Measurements from ENCODE around the gene IL36B.
A peak's percentile ranks its signal among the peaks of the same experiment; 100 is the strongest.

Gene IL36B

DNA sequence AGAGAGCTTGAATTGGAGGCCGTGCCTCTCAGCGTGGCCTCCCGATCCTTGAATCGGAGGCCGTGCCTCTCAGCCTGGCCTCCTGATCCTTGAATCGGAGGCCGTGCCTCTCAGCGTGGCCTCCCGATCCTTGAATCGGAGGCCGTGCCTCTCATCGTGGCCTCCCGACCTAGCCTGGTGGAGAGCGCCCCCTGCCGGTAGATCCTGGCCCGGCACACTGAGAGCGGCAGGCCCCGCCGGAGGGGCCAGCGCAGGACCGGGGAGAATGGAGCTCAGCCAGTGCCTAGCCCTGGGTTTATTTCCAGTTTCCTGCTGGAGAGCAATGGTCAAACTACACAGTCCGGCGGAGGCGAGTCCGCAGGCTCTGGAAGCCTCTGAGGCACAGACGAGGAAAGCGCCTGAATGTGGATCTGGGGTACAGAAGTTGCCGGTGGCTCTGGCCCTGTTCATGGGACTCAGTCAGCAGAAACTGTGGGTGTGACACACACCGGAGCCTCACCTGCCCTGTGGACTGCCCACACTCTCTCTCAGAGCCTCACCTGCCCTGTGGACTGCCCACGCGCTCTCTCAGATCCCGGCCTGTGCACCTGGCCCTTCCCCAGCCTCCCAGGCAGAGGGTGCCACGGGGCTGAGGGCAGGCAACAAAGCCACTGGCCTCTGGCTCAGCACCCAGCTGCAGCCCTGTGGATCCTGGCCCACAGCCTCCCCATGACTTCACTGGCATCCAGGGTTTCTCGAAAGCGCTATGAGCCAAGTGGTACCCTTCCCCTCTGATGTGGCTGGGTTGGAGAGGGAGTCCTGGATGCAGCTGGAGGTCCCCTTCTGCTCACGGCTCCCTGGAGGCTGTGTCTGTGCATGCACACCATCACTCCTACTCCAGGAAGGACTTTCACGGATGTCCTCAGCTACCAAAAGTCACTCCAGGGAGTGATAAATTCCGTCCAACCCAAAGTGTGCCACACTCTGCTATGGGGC, 1.5 kb downstream of the IL36B start:
- Histone ChIP-seq H3K9ac (no peak overlapping the region), H3K27me3 (no peaks in the 10 kb centered on the region), H3K9me3 (replicated peaks in 1 of 11) (peaks cover 37 to 59% (median 46%) of the 10 kb centered on the region in 11 experiments), H3K4me2 (no peak overlapping the region), H3K27ac (no peak overlapping the region), H4K20me1 (no peaks in the 10 kb centered on the region), H3K4me1 (no peaks in the 10 kb centered on the region), H3K36me3 (0 out of 22 replicates have a peak, but pooled peaks cover 0 to 5% (median 0%) of the 10 kb centered on the region in 11 experiments), H3K4me3 (no peak overlapping the region)
- no peak for TF ChIP-seq Cebpa-rat (IDR thresholded peaks at IDR 0.05)

- Histone ChIP-seq H3K27ac (no peak overlapping the region), H3K4me1 (no peaks in the 10 kb centered on the region), H3K4me3 (no peak overlapping the region), H4K20me1 (no peaks in the 10 kb centered on the region), H3K9me3 (replicated peaks in 1 of 11) (peaks cover 8 to 21% (median 15%) of the 10 kb centered on the region in 11 experiments), H3K4me2 (no peak overlapping the region), H3K27me3 (no peaks in the 10 kb centered on the region), H3K9ac (no peak overlapping the region), H3K36me3 (no peaks in the 10 kb centered on the region)
- TF ChIP-seq Cebpa-rat (IDR thresholded peaks at IDR 0.05): no peak
These were observed 6.2 kb downstream of the IL36B start for GRCh38 chr2:113046465-113046864.

GRCh38 chr2:113041871-113042270, 10.8 kb downstream of the IL36B start:
- Histone ChIP-seq H3K4me2 (no peak overlapping the region), H3K27me3 (no peaks in the 10 kb centered on the region), H3K9ac (no peak overlapping the region), H3K4me1 (peaks cover 0 to 30% (median 0%) of the 10 kb centered on the region in 10 experiments; a peak in 6 of 20 replicates), H3K9me3 (replicated peaks in 1 of 11) (no peaks in the 10 kb centered on the region), H4K20me1 (no peaks in the 10 kb centered on the region), H3K36me3 (no peaks in the 10 kb centered on the region), H3K4me3 (no peak overlapping the region), H3K27ac (no peak overlapping the region)
- TF ChIP-seq Cebpa-rat (IDR thresholded peaks at IDR 0.05): no peak

- Histone ChIP-seq H3K36me3 (no peaks in the 10 kb centered on the region), H3K9ac (no peak overlapping the region), H4K20me1 (no peaks in the 10 kb centered on the region), H3K27ac (no peak overlapping the region), H3K4me2 (peak overlapping the region in 3 of 11 experiments; percentile 51 to 66 (median 65); a peak in 6 of 22 replicates), H3K4me1 (peaks cover 0 to 30% (median 0%) of the 10 kb centered on the region in 10 experiments; a peak in 6 of 20 replicates), H3K4me3 (no peak overlapping the region), H3K27me3 (no peaks in the 10 kb centered on the region), H3K9me3 (replicated peaks in 1 of 11) (no peaks in the 10 kb centered on the region)
- no peak for TF ChIP-seq Cebpa-rat (IDR thresholded peaks at IDR 0.05)
These were observed 12.9 kb downstream of the IL36B start for GRCh38 chr2:113039719-113040118.

GRCh38 chr2:113039158-113039557, 13.5 kb downstream of the IL36B start:
- no peaks in the 10 kb centered on the region for H3K27me3 ChIP-seq
- no peak for TF ChIP-seq Cebpa-rat (IDR thresholded peaks at IDR 0.05)

GRCh38 chr2:113038291-113038690, 14.4 kb downstream of the IL36B start:
- H3K27me3 ChIP-seq: no peaks in the 10 kb centered on the region
- H3K9me3 ChIP-seq (replicated peaks in 1 of 11): no peaks in the 10 kb centered on the region
- no peaks in the 10 kb centered on the region for H3K36me3 ChIP-seq
- no peaks in the 10 kb centered on the region for H4K20me1 ChIP-seq
- no peak overlapping the region for H3K9ac ChIP-seq
- H3K27ac ChIP-seq: no peak overlapping the region
- TF ChIP-seq Cebpa-rat (IDR thresholded peaks at IDR 0.05): no peak
- peaks cover 0 to 30% (median 0%) of the 10 kb centered on the region in 10 experiments; a peak in 6 of 20 replicates for H3K4me1 ChIP-seq
- H3K4me3 ChIP-seq: no peak overlapping the region
- peak overlapping the region in 3 of 11 experiments; percentile 39 to 66 (median 65); a peak in 6 of 22 replicates for H3K4me2 ChIP-seq

More at GRCh38 chr2:113039158-113039557, 13.5 kb downstream of the IL36B start:
- H4K20me1 ChIP-seq: no peaks in the 10 kb centered on the region
- H3K4me1 ChIP-seq: peaks cover 0 to 30% (median 0%) of the 10 kb centered on the region in 10 experiments; a peak in 6 of 20 replicates
- no peaks in the 10 kb centered on the region for H3K9me3 ChIP-seq (replicated peaks in 1 of 11)
- no peak overlapping the region for H3K4me3 ChIP-seq
- no peak overlapping the region for H3K27ac ChIP-seq
- H3K9ac ChIP-seq: no peak overlapping the region
- peak overlapping the region in 3 of 11 experiments; percentile 51 to 66 (median 65); a peak in 6 of 22 replicates for H3K4me2 ChIP-seq
- no peaks in the 10 kb centered on the region for H3K36me3 ChIP-seq

DNA sequence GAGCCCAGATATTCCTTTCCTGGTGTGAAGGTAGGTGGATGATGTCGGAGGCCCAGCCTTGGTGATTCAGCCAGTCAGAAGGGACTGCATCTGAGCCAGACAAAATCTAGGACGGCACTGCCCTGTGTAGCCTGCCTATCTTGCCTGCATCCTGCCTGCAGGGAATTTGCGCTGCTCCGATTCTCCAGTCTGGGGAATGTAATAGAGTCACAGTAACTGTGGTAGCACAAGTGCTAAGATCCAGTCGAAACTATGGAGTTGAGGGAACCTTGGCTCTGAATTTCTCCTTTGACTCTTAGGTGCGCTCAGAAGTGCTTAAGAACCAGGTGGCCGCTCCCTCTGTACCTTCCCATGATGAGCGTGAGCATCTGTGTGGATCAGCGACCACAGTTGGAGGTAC, 15.9 kb downstream of the IL36B start:
- Histone ChIP-seq H3K4me1 (peaks cover 0 to 30% (median 0%) of the 10 kb centered on the region in 10 experiments; a peak in 6 of 20 replicates), H4K20me1 (no peaks in the 10 kb centered on the region), H3K27me3 (no peaks in the 10 kb centered on the region), H3K4me3 (no peak overlapping the region), H3K27ac (no peak overlapping the region), H3K36me3 (no peaks in the 10 kb centered on the region), H3K9ac (no peak overlapping the region), H3K4me2 (no peak overlapping the region), H3K9me3 (replicated peaks in 1 of 11) (no peaks in the 10 kb centered on the region)
- TF ChIP-seq Cebpa-rat (IDR thresholded peaks at IDR 0.05): no peak

DNA sequence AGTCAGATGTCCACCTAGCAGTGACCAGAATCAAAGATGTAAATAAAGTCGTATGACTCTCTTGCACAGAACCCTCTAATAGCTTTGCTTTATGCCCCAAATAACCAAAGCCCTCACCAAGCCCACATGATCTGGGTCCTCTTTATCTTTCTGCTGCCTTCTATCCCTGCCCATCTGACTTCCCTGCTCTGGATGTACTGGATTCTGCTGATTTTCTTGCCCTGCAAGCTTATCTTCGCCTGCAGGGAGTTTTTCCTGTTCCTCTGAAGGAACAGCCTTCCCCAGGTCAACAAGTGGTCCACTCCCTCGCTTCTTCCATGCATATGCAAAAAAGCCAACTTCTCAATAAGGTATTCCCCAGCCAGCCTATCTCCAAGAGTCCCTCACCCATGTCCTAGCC, 18.7 kb downstream of the IL36B start:
- no peaks in the 10 kb centered on the region for H3K27me3 ChIP-seq
- no peak overlapping the region for H3K4me2 ChIP-seq
- H3K4me1 ChIP-seq: peaks cover 0 to 14% (median 0%) of the 10 kb centered on the region in 10 experiments; a peak in 6 of 20 replicates
- H3K36me3 ChIP-seq: no peaks in the 10 kb centered on the region
- H4K20me1 ChIP-seq: no peaks in the 10 kb centered on the region
- H3K9me3 ChIP-seq (replicated peaks in 1 of 11): no peaks in the 10 kb centered on the region
- H3K27ac ChIP-seq: no peak overlapping the region
- TF ChIP-seq Cebpa-rat (IDR thresholded peaks at IDR 0.05): no peak
- H3K4me3 ChIP-seq: no peak overlapping the region
- H3K9ac ChIP-seq: no peak overlapping the region

GRCh38 chr2:113032737-113033136, 19.9 kb downstream of the IL36B start:
- H3K4me3 ChIP-seq: no peak overlapping the region
- H3K4me2 ChIP-seq: no peak overlapping the region
- no peaks in the 10 kb centered on the region for H3K9me3 ChIP-seq (replicated peaks in 1 of 11)
- no peaks in the 10 kb centered on the region for H3K27me3 ChIP-seq
- no peak overlapping the region for H3K27ac ChIP-seq
- no peaks in the 10 kb centered on the region for H4K20me1 ChIP-seq
- no peak for TF ChIP-seq Cebpa-rat (IDR thresholded peaks at IDR 0.05)
- H3K4me1 ChIP-seq: peaks cover 0 to under 1% (median 0%) of the 10 kb centered on the region in 10 experiments; a peak in 4 of 20 replicates
- H3K36me3 ChIP-seq: no peaks in the 10 kb centered on the region
- H3K9ac ChIP-seq: no peak overlapping the region

All from BLaER1 treated with 17β-estradiol and CSF1 and Interleukin-3, amounts not matched to agents 10 nM and 100 nM (cell line).